ENCODE measurements around the gene RPS6KC1. TPM values are rescaled to one million over a fixed set of nuclear protein-coding genes. Genes with fewer than 3 reads are reported as not detected.
"Not testable (repeated sequence)": the region's sequence is repeated elsewhere in the genome, so short reads cannot be mapped to it uniquely, and the experiment has no call there.

RPS6KC1 gene
- total RNA-seq, 2 experiments from 2014 or later, result 6.2 to 7.0 TPM

- CTCF ChIA-PET, result no interaction called here
Measured at GRCh38 chr1:213019450-213019849, 31.6 kb upstream of the RPS6KC1 start.

GRCh38 chr1:213020016-213020415, 31.0 kb upstream of the RPS6KC1 start:
- Histone ChIP-seq H3K27ac (ENCODE audit: low read depth in 1 of 2, low read length in 2 of 2) (no peak overlapping the region), H3K4me1 (ENCODE audit: insufficient read depth, low read length) (peaks cover 6% of the 10 kb centered on the region), H3K4me3 (ENCODE audit: low read length) (no peak overlapping the region), H3K27me3 (ENCODE audit: control insufficient read depth in 1 of 2, insufficient read depth in 2 of 2, low read length in 2 of 2) (peaks cover 0 to 8% of the 10 kb centered on the region in 2 experiments), H3K9me3 (ENCODE audit: control insufficient read depth in 1 of 2, insufficient read depth in 1 of 2, low read length in 2 of 2) (peaks cover 0 to under 1% of the 10 kb centered on the region in 2 experiments), H3K36me3 (ENCODE audit: insufficient read depth, low read length) (no peaks in the 10 kb centered on the region)
- intact Hi-C loops (cut with DNase I, micrococcal nuclease), result no loop called here
- ATAC-seq (ENCODE audit: poor library complexity) (no peak), DNase-seq (no peak)
- no peak overlapping the region for H3K27ac Mint-ChIP-seq
- CTCF ChIA-PET, result no interaction called here
- TF ChIP-seq CTCF (IDR thresholded peaks at IDR 0.05), result no peak
- H3K4me1 Mint-ChIP-seq (ENCODE audit: low read depth), result peaks cover 6% of the 10 kb centered on the region
- no peak overlapping the region for H3K4me3 Mint-ChIP-seq
- H3K9me3 Mint-ChIP-seq, result no peaks in the 10 kb centered on the region
- POLR2A ChIA-PET, result interaction anchor here (1.7 kb wide), 1 partner anchor 31 kb away, joined by 4 read pairs; the partner anchor contains the start of gene RPS6KC1
- peaks cover 20% of the 10 kb centered on the region for H3K27me3 Mint-ChIP-seq
- H3K36me3 Mint-ChIP-seq (ENCODE audit: low read depth), result peaks cover 7% of the 10 kb centered on the region

More at GRCh38 chr1:213019450-213019849, 31.6 kb upstream of the RPS6KC1 start:
- no peak overlapping the region for H3K27ac ChIP-seq (ENCODE audit: low read depth in 1 of 2, low read length in 2 of 2)
- peaks cover 18% of the 10 kb centered on the region for H3K27me3 Mint-ChIP-seq
- intact Hi-C loops (cut with DNase I, micrococcal nuclease), result loop anchor here (5.0 to 10.0 kb wide), 6 partner anchors 225 to 1442 kb away; partner anchors contain the start of genes DTL (in 1 of the 2), INTS7 (in 1 of the 2), NEK2 (in 1 of the 2) and NSL1 (in 1 of the 2)
- peaks cover 12% of the 10 kb centered on the region for H3K4me1 Mint-ChIP-seq (ENCODE audit: low read depth)
- peaks cover 12% of the 10 kb centered on the region for H3K36me3 Mint-ChIP-seq (ENCODE audit: low read depth)
- no peak overlapping the region for H3K27ac Mint-ChIP-seq
- DNase-seq, result no peak
- H3K36me3 ChIP-seq (ENCODE audit: insufficient read depth, low read length), result no peaks in the 10 kb centered on the region
- no peak for TF ChIP-seq CTCF (IDR thresholded peaks at IDR 0.05)
- ATAC-seq (ENCODE audit: poor library complexity), result no peak
- peaks cover 0 to 8% of the 10 kb centered on the region in 2 experiments for H3K27me3 ChIP-seq (ENCODE audit: control insufficient read depth in 1 of 2, insufficient read depth in 2 of 2, low read length in 2 of 2)
- H3K9me3 Mint-ChIP-seq, result no peaks in the 10 kb centered on the region
- H3K4me3 ChIP-seq (ENCODE audit: low read length), result no peak overlapping the region
- H3K9me3 ChIP-seq (ENCODE audit: control insufficient read depth in 1 of 2, insufficient read depth in 1 of 2, low read length in 2 of 2), result no peaks in the 10 kb centered on the region
- H3K4me1 ChIP-seq (ENCODE audit: insufficient read depth, low read length), result peaks cover 12% of the 10 kb centered on the region
- POLR2A ChIA-PET, result no interaction called here
- no peak overlapping the region for H3K4me3 Mint-ChIP-seq

GRCh38 chr1:213027024-213027423, 24.0 kb upstream of the RPS6KC1 start:
- H3K9me3 ChIP-seq (ENCODE audit: control insufficient read depth in 1 of 2, insufficient read depth in 1 of 2, low read length in 2 of 2); H3K27ac Mint-ChIP-seq; H3K36me3 Mint-ChIP-seq (ENCODE audit: low read depth); ATAC-seq (ENCODE audit: poor library complexity); intact Hi-C loops (cut with DNase I, micrococcal nuclease); POLR2A ChIA-PET; H3K4me3 Mint-ChIP-seq; H3K36me3 ChIP-seq (ENCODE audit: insufficient read depth, low read length); CTCF ChIA-PET; H3K4me1 ChIP-seq (ENCODE audit: insufficient read depth, low read length); H3K9me3 Mint-ChIP-seq; DNase-seq; H3K4me1 Mint-ChIP-seq (ENCODE audit: low read depth); H3K4me3 ChIP-seq (ENCODE audit: low read length); H3K27ac ChIP-seq (ENCODE audit: low read depth in 1 of 2, low read length in 2 of 2); H3K27me3 ChIP-seq (ENCODE audit: control insufficient read depth in 1 of 2, insufficient read depth in 2 of 2, low read length in 2 of 2): not testable (repeated sequence)
- H3K27me3 Mint-ChIP-seq, result peaks cover 84% of the 10 kb centered on the region

- no peaks in the 10 kb centered on the region for H3K36me3 ChIP-seq (ENCODE audit: insufficient read depth, low read length)
- CTCF ChIA-PET, result no interaction called here
Measured at GRCh38 chr1:213032651-213033050, 18.4 kb upstream of the RPS6KC1 start.

More at GRCh38 chr1:213032651-213033050, 18.4 kb upstream of the RPS6KC1 start:
- DNase-seq (no peak), ATAC-seq (ENCODE audit: poor library complexity) (no peak)
- H3K9me3 Mint-ChIP-seq, result no peaks in the 10 kb centered on the region
- no peaks in the 10 kb centered on the region for H3K4me1 Mint-ChIP-seq (ENCODE audit: low read depth)
- no peaks in the 10 kb centered on the region for H3K36me3 Mint-ChIP-seq (ENCODE audit: low read depth)
- Histone ChIP-seq H3K27ac (ENCODE audit: low read depth in 1 of 2, low read length in 2 of 2) (no peak overlapping the region), H3K4me3 (ENCODE audit: low read length) (no peak overlapping the region), H3K4me1 (ENCODE audit: insufficient read depth, low read length) (no peaks in the 10 kb centered on the region), H3K9me3 (ENCODE audit: control insufficient read depth in 1 of 2, insufficient read depth in 1 of 2, low read length in 2 of 2) (peaks cover 0 to 3% of the 10 kb centered on the region in 2 experiments), H3K27me3 (ENCODE audit: control insufficient read depth in 1 of 2, insufficient read depth in 2 of 2, low read length in 2 of 2) (peaks cover 11 to 20% of the 10 kb centered on the region in 2 experiments)
- peaks cover 72% of the 10 kb centered on the region for H3K27me3 Mint-ChIP-seq
- H3K27ac Mint-ChIP-seq, result no peak overlapping the region
- no peak for TF ChIP-seq CTCF (IDR thresholded peaks at IDR 0.05)
- no peak overlapping the region for H3K4me3 Mint-ChIP-seq
- POLR2A ChIA-PET, result no interaction called here
- intact Hi-C loops (cut with DNase I, micrococcal nuclease), result no loop called here

All from CD4-positive, alpha-beta T cell (primary cell).